Neuronal stem cell (in vitro differentiated cells): ENCODE measurements around the gene HIC1.

ENCODE experiments used
- DNase-seq: peaks from one replicate; pipeline ENCODE4 v3.0.0-alpha.2; 2013; ENCODE audit warnings: low spot score
- H2AFZ ChIP-seq: one replicate; pipeline ENCODE4 v1.6.1; 2013; ENCODE audit warnings: mild to moderate bottlenecking, low read length, inconsistent platforms
- H2AK5ac ChIP-seq: 2 replicates; pipeline ENCODE4 v1.6.1; 2013; ENCODE audit warnings: low read depth, mild to moderate bottlenecking, inconsistent platforms, low read length, moderate library complexity, mixed read lengths
- H2BK120ac ChIP-seq: 2 replicates; pipeline ENCODE4 v1.6.1; 2013; ENCODE audit warnings: low read depth, mild to moderate bottlenecking, inconsistent platforms, low read length, moderate library complexity, mixed read lengths
- H2BK12ac ChIP-seq: one replicate; pipeline ENCODE4 v1.6.1; 2013; ENCODE audit warnings: low read length, inconsistent platforms
- H2BK15ac ChIP-seq: 2 replicates; pipeline ENCODE4 v1.6.1; 2013; ENCODE audit warnings: mild to moderate bottlenecking, low read length, inconsistent platforms, mixed read lengths
- H2BK5ac ChIP-seq: one replicate; pipeline ENCODE4 v1.6.1; 2013; ENCODE audit warnings: inconsistent platforms, mild to moderate bottlenecking, low read length, moderate library complexity
- H3K14ac ChIP-seq: one replicate; pipeline ENCODE4 v1.6.1; 2013; ENCODE audit warnings: low read length, inconsistent platforms
- H3K18ac ChIP-seq: 2 replicates; pipeline ENCODE4 v1.6.1; 2013; ENCODE audit warnings: low read length, inconsistent platforms
- H3K23ac ChIP-seq: 2 replicates; pipeline ENCODE4 v1.6.1; 2013; ENCODE audit warnings: low read depth, mild to moderate bottlenecking, mixed read lengths, low read length, inconsistent platforms; ENCODE audit not compliant: poor library complexity
- H3K27ac ChIP-seq: replicated peaks from 3 replicates; pipeline ENCODE4 v1.5.1; 2013; ENCODE audit warnings: low read length, inconsistent platforms
- H3K27me3 ChIP-seq, 3 experiments: 2 replicates each; pipeline ENCODE4 v1.6.1; 2013; ENCODE audit warnings: low read length in 3 of 3, mild to moderate bottlenecking in 2 of 3, inconsistent platforms in 1 of 3, low read depth in 1 of 3, mixed read lengths in 1 of 3, moderate library complexity in 1 of 3; ENCODE audit not compliant: control insufficient read depth in 3 of 3, insufficient read depth in 3 of 3
- H3K36me3 ChIP-seq, 2 donors: replicated peaks in 1 of 2; 2 replicates each; pipeline ENCODE4 v1.6.1; 2013; ENCODE audit warnings: low read length in 2 of 2; ENCODE audit not compliant: control insufficient read depth in 2 of 2, insufficient read depth in 2 of 2
- H3K4ac ChIP-seq: 2 replicates; pipeline ENCODE4 v1.6.1; 2013; ENCODE audit warnings: inconsistent platforms, mild to moderate bottlenecking, low read length, moderate library complexity
- H3K4me1 ChIP-seq, 2 donors: 1 replicate in 1 of 2; 2 replicates in 1 of 2; pipeline ENCODE4 v1.6.1; 2013; ENCODE audit warnings: low read length in 2 of 2, low read depth in 1 of 2; ENCODE audit not compliant: control insufficient read depth in 2 of 2, insufficient read depth in 1 of 2
- H3K4me2 ChIP-seq: one replicate; pipeline ENCODE4 v1.6.1; 2013; ENCODE audit warnings: mild to moderate bottlenecking, low read length, inconsistent platforms; ENCODE audit not compliant: insufficient read depth, poor library complexity, severe bottlenecking
- H3K4me3 ChIP-seq, 2 donors: 2 replicates each; pipeline ENCODE4 v1.5.1; 2013; ENCODE audit warnings: low read length in 2 of 2, mild to moderate bottlenecking in 2 of 2, inconsistent platforms in 1 of 2, moderate library complexity in 1 of 2
- H3K79me1 ChIP-seq: one replicate; pipeline ENCODE4 v1.6.1; 2013; ENCODE audit warnings: low read depth, mild to moderate bottlenecking, inconsistent platforms, low read length, moderate library complexity
- H3K9ac ChIP-seq: one replicate; pipeline ENCODE4 v1.6.1; 2013; ENCODE audit warnings: mild to moderate bottlenecking, low read depth, low read length, inconsistent platforms; ENCODE audit not compliant: poor library complexity
- H3K9me3 ChIP-seq, 2 donors: replicated peaks in 1 of 2; 2 replicates each; pipeline versions ENCODE3 to v1.6.1; 2013; ENCODE audit warnings: low read length in 2 of 2, mild to moderate bottlenecking in 2 of 2, inconsistent platforms in 1 of 2, low read depth in 1 of 2, mixed read lengths in 1 of 2, moderate library complexity in 1 of 2; ENCODE audit not compliant: control insufficient read depth in 2 of 2, insufficient read depth in 1 of 2
- H4K8ac ChIP-seq: one replicate; pipeline ENCODE4 v1.6.1; 2013; ENCODE audit warnings: low read depth, mild to moderate bottlenecking, inconsistent platforms, low read length, moderate library complexity
- H4K91ac ChIP-seq: one replicate; pipeline ENCODE4 v1.6.1; 2013; ENCODE audit warnings: low read length, low read depth, mild to moderate bottlenecking, inconsistent platforms; ENCODE audit not compliant: poor library complexity
- WGBS, 2 donors: extraction: QIAGEN DNeasy Blood & Tissue Kit; methylation state at CpG; one replicate each; pipeline ENCODE4 v1.1.7; 2013; ENCODE audit warnings: missing lambda C conversion rate in 2 of 2, mixed read lengths in 1 of 2; ENCODE audit not compliant: insufficient read length in 2 of 2, insufficient replicate concordance in 1 of 2; ENCODE audit errors: extremely low coverage in 2 of 2; 5-methylcytosine and 5-hydroxymethylcytosine counted together

Gene HIC1

GRCh38 chr17:2025622-2026309 lies 29.1 kb upstream of the HIC1 start:
- no peak overlapping the region for H3K4ac ChIP-seq
- peak overlapping the region; percentile 87 for H2BK12ac ChIP-seq
- H4K8ac ChIP-seq: no peak overlapping the region
- peak overlapping the region; percentile 38 to 81 for H3K4me3 ChIP-seq
- H4K91ac ChIP-seq: no peak overlapping the region
- H2BK120ac ChIP-seq: peak overlapping the region; percentile 84
- peak overlapping the region; percentile 93 for H2AK5ac ChIP-seq
- no CpG with 5 or more reads among the region's 55 CpGs for WGBS, 2 donors
- no peak overlapping the region for H3K27ac ChIP-seq
- H3K14ac ChIP-seq: no peak overlapping the region
- peak overlapping the region; percentile 95 for H3K18ac ChIP-seq
- peak overlapping the region; percentile 96 for H3K23ac ChIP-seq
- peaks cover 4% of the 10 kb centered on the region for H3K79me1 ChIP-seq
- peak overlapping the region; percentile 17 for H3K9ac ChIP-seq
- peak overlapping the region; percentile 96 for H3K4me2 ChIP-seq
- H3K4me1 ChIP-seq: peaks cover 11 to 16% of the 10 kb centered on the region in 2 donors
- peak overlapping the region; percentile 95 for H2BK5ac ChIP-seq
- H2AFZ ChIP-seq: peak overlapping the region; percentile 92
- peak overlapping the region; percentile 91 for H2BK15ac ChIP-seq
- peaks cover 3 to 4% of the 10 kb centered on the region in 2 donors for H3K9me3 ChIP-seq
- no peaks in the 10 kb centered on the region for H3K36me3 ChIP-seq
- H3K27me3 ChIP-seq: peaks cover 8 to 77% (median 49%) of the 10 kb centered on the region in 3 experiments
- peak; percentile 57 for DNase-seq

GRCh38 chr17:2027528-2028233 lies 27.2 kb upstream of the HIC1 start:
- H3K4me1 ChIP-seq: peaks cover 11 to 12% of the 10 kb centered on the region in 2 donors
- H2BK12ac ChIP-seq: no peak overlapping the region
- H2BK5ac ChIP-seq: no peak overlapping the region
- H3K9me3 ChIP-seq: peaks cover 3 to 4% of the 10 kb centered on the region in 2 donors
- no peak overlapping the region for H2BK120ac ChIP-seq
- H2AFZ ChIP-seq: no peak overlapping the region
- DNase-seq: no peak
- H2AK5ac ChIP-seq: peak overlapping the region; percentile 26
- peak overlapping the region; percentile 34 for H2BK15ac ChIP-seq
- H3K36me3 ChIP-seq: no peaks in the 10 kb centered on the region
- H4K91ac ChIP-seq: no peak overlapping the region
- no peak overlapping the region for H3K23ac ChIP-seq
- H3K18ac ChIP-seq: peak overlapping the region; percentile 32
- no peak overlapping the region for H3K4ac ChIP-seq
- no peak overlapping the region for H3K4me3 ChIP-seq
- peaks cover 4% of the 10 kb centered on the region for H3K79me1 ChIP-seq
- no peak overlapping the region for H3K27ac ChIP-seq
- WGBS, 2 donors: no CpG with 5 or more reads among the region's 11 CpGs
- no peak overlapping the region for H3K4me2 ChIP-seq
- H3K14ac ChIP-seq: no peak overlapping the region
- no peak overlapping the region for H3K9ac ChIP-seq
- H3K27me3 ChIP-seq: peaks cover 8 to 66% (median 49%) of the 10 kb centered on the region in 3 experiments
- no peak overlapping the region for H4K8ac ChIP-seq

GRCh38 chr17:2028234-2028614 lies 26.7 kb upstream of the HIC1 start:
- no peak overlapping the region for H4K91ac ChIP-seq

GRCh38 chr17:2028737-2029136 lies 26.2 kb upstream of the HIC1 start:
- peaks cover 8 to 56% (median 47%) of the 10 kb centered on the region in 3 experiments for H3K27me3 ChIP-seq
- WGBS, 2 donors: no CpG with 5 or more reads among the region's 6 CpGs
- H3K23ac ChIP-seq: no peak overlapping the region
- no peak for DNase-seq
- H3K4me1 ChIP-seq: peaks cover 10 to 11% of the 10 kb centered on the region in 2 donors
- H3K9me3 ChIP-seq: peaks cover 3 to 4% of the 10 kb centered on the region in 2 donors
- H2BK5ac ChIP-seq: no peak overlapping the region
- peak overlapping the region; percentile 80 for H2AFZ ChIP-seq
- peak overlapping the region; percentile 95 for H2BK15ac ChIP-seq
- H3K4me3 ChIP-seq: no peak overlapping the region
- peak overlapping the region; percentile 55 for H2BK120ac ChIP-seq
- H2BK12ac ChIP-seq: peak overlapping the region; percentile 34
- no peak overlapping the region for H3K14ac ChIP-seq
- H2AK5ac ChIP-seq: peak overlapping the region; percentile 76
- no peak overlapping the region for H3K27ac ChIP-seq
- H3K18ac ChIP-seq: peak overlapping the region; percentile 27
- H3K4ac ChIP-seq: no peak overlapping the region
- no peak overlapping the region for H4K91ac ChIP-seq
- no peak overlapping the region for H4K8ac ChIP-seq
- H3K4me2 ChIP-seq: no peak overlapping the region
- peak overlapping the region; percentile 38 for H3K9ac ChIP-seq
- H3K79me1 ChIP-seq: peaks cover 6% of the 10 kb centered on the region
- H3K36me3 ChIP-seq: no peaks in the 10 kb centered on the region

More at GRCh38 chr17:2028234-2028614, 26.7 kb upstream of the HIC1 start:
- no peak overlapping the region for H2BK120ac ChIP-seq
- no peak for DNase-seq
- H2AK5ac ChIP-seq: peak overlapping the region; percentile 26
- no peak overlapping the region for H2BK12ac ChIP-seq
- H3K27me3 ChIP-seq: peaks cover 8 to 60% (median 49%) of the 10 kb centered on the region in 3 experiments
- H2BK15ac ChIP-seq: peak overlapping the region; percentile 34
- H3K4me2 ChIP-seq: no peak overlapping the region
- peaks cover 9 to 10% of the 10 kb centered on the region in 2 donors for H3K4me1 ChIP-seq
- no peak overlapping the region for H3K4ac ChIP-seq
- peak overlapping the region; percentile 32 for H3K18ac ChIP-seq
- H3K4me3 ChIP-seq: no peak overlapping the region
- no peak overlapping the region for H2BK5ac ChIP-seq
- no peaks in the 10 kb centered on the region for H3K36me3 ChIP-seq
- H4K8ac ChIP-seq: no peak overlapping the region
- no peak overlapping the region for H3K14ac ChIP-seq
- no CpG with 5 or more reads among the region's 5 CpGs for WGBS, 2 donors
- no peak overlapping the region for H3K27ac ChIP-seq
- H2AFZ ChIP-seq: peak overlapping the region; percentile 80
- H3K79me1 ChIP-seq: peaks cover 4% of the 10 kb centered on the region
- no peak overlapping the region for H3K23ac ChIP-seq
- peaks cover 3 to 4% of the 10 kb centered on the region in 2 donors for H3K9me3 ChIP-seq
- H3K9ac ChIP-seq: no peak overlapping the region
